Activated CD8-positive, alpha-beta memory T cell treated with anti-CD3 and anti-CD28 coated beads for 4 hours (primary cell): ENCODE measurements around the gene MAPK8IP3.

Source experiments
- DNase-seq, 2 donors: peaks; one replicate each; pipeline ENCODE4 v3.0.0-alpha.2; 2020; ENCODE audit warnings: low read depth in 2 of 2

MAPK8IP3 gene

GRCh38 chr16:1809281-1809801 is 103.3 kb downstream of the MAPK8IP3 start:
- no peak for DNase-seq

GRCh38 chr16:1810106-1810505 is 104.1 kb downstream of the MAPK8IP3 start:
- no peak for DNase-seq

- no peak for DNase-seq
Measured at GRCh38 chr16:1810536-1810935, 104.5 kb downstream of the MAPK8IP3 start.

DNA sequence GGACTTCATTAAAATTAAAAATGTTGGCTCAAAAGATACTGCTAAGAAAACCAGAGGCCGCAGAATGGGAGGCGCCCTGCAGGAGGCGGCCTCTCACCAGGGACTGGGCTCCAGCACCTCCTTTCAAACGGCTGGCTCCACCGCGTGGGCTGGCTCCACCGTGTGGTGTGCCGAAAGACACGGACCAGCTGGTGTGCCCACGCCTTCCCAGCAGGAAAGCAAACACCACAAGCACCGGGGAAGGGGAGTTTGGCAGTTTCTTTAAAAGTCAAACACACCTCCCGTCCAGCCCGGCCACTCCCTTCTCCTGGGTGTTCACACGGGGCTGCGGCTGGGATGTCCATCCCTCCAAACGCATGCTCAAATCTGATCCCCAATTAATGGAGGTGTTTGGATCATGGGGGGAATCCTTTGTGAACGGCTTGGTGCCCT is 106.8 kb downstream of the MAPK8IP3 start:
- no peak for DNase-seq

- no peak for DNase-seq
Measured at GRCh38 chr16:1815461-1815860, 109.5 kb downstream of the MAPK8IP3 start.

DNA sequence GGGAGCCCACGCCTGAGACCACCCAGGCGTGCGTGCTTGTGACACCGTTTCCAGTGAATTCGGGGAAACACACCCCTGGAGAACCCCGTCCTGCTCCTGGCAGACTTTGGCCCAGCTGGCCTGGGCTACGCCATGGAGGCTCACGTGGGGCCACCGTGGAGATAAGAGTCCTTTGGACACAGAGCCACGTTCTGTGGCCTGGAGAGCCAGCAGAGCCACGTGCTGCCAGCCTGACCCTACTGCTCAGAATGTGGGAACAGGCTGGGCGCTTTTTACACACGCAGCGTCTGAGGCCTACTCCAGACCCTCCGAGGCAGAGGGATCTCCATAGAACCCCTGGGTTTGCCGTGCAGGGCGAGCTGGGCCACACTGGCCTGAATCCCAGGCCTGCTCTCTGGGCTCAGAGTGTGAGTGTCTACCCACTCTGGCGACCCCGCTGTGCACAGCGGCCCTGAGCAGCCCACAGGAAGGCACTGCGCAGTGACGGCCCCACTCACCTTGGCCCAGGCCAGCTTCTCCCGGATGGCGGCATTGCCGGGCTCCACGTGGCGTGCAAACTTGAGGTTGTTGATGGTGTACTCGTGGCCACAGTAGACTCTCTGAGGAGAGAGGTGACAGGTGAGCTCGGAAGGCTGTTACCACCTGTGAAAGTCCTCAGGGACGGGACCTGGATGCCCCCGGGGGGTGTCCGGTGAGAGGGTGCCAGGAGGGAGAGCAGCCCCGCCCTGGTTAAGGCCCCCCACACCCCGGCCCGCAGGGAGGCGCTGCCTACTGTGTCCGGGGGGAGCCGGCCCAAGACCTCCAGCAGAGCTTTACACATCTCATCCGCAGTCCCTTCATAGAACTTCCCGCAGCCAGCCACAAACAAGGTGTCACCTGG is 110.6 kb downstream of the MAPK8IP3 start:
- no peak for DNase-seq

GRCh38 chr16:1817276-1817589 is 111.2 kb downstream of the MAPK8IP3 start:
- no peak for DNase-seq

DNA sequence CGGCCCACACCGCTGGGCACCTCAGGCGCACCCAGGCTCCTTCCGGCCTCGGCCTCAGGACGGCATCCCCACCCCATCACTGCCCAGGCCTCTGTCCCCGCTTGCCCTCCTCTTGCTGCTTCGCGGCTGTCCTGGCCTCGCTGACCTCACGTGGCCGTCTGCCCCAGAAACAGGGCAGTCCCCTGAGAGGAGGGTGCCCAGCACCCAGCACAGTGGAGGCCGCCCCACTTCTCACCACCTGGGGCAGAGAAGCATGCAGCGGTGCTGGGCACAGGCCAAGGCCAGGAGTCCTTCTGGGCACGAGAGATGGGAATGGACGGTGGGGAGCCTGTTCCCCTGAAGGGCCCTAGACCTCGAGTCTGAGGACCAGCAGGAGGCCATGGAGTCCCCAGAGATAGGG is 111.7 kb downstream of the MAPK8IP3 start:
- no peak for DNase-seq

GRCh38 chr16:1818204-1818872 is 112.3 kb downstream of the MAPK8IP3 start:
- DNase-seq, result no peak

- no peak for DNase-seq
Measured at GRCh38 chr16:1818873-1819525, 113.0 kb downstream of the MAPK8IP3 start.

DNA sequence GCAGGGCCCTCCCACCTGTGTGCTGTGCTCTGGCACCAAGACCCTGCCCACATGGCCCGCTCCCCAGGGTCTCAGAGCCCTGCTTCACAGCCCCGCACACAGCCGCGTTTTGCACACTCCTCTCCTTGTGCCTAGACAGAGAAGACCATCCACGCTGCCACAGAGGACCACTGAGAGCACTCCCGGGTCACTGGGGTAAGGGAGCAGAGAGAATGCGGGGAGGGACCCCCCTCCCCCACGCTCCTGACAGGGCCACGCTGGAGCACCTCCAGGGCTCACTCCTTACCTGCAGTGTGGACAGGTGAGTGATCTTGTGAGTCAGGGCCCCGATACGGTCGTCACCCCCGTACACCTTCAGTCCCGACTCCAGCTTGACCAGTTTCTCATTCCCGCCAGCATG is 113.6 kb downstream of the MAPK8IP3 start:
- DNase-seq, result no peak
